ENCODE results near the gene DEFB129. TPM values are rescaled to one million over a fixed set of nuclear protein-coding genes. Genes with fewer than 3 reads are reported as not detected.

The DEFB129 gene
- total and polyA plus RNA-seq, 2 experiments from 2014 or later, result not detected

DNA sequence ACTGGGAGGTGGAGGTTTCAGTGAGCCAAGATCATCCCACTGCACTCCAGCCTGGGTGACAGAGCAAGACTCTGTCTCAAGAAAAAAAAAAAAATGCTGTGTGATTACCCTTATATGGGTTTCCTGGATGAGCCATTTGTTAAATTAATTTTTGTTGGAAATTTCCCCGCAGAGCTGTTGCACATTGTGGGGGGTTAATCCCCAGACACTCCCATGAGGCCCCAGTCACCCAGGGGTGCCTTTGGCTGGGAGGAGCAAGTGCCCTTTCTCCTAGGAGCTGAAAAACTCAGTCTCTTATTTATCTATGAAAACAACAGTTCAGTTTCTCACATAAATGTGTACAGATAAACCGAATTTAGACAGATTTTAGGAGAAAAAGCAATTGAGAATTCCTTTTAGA lies 25.7 kb downstream of the DEFB129 start:
- no peaks in the 10 kb centered on the region for H3K9me2 ChIP-seq (ENCODE audit: insufficient read depth)
- peaks cover 5% of the 10 kb centered on the region; the same call in 2 of the 3 replicates for H3K9me3 Mint-ChIP-seq

More for the DNA sequence above, 25.7 kb downstream of the DEFB129 start:
- Histone ChIP-seq H2AFZ (no peak overlapping the region), H4K20me1 (replicated peaks; ENCODE audit: insufficient read depth) (peaks cover 7% of the 10 kb centered on the region; the same call in 1 of the 2 replicates), H3K27me3 (ENCODE audit: insufficient read depth) (peaks cover 99% of the 10 kb centered on the region), H3K4me1 (ENCODE audit: insufficient read depth) (peaks cover 4% of the 10 kb centered on the region; the same call in 1 of the 2 replicates), H3K79me2 (replicated peaks; ENCODE audit: insufficient read depth) (no peaks in the 10 kb centered on the region), H3K27ac (ENCODE audit: low read depth) (no peak overlapping the region), H3F3A (replicated peaks; ENCODE audit: low read depth) (no peaks in the 10 kb centered on the region), H3K4me2 (no peak overlapping the region), H3K4me3 (no peak overlapping the region), H3K36me3 (ENCODE audit: insufficient read depth) (no peaks in the 10 kb centered on the region)
- Mint-ChIP-seq H3K4me1 (peaks cover 9% of the 10 kb centered on the region; the same call in 2 of the 3 replicates), H3K27ac (no peak overlapping the region), H3K27me3 (ENCODE audit: insufficient read depth, low read depth, poor library complexity) (peaks cover 82% of the 10 kb centered on the region), H3K36me3 (ENCODE audit: low read depth) (no peaks in the 10 kb centered on the region), H3K4me3 (no peak overlapping the region)
- ATAC-seq (no peak), DNase-seq (ENCODE audit: low spot score) (no peak)
- TF ChIP-seq CREB1 (CRISPR knock-in tag; IDR thresholded peaks at IDR 0.05; ENCODE audit: low read depth), result no peak
- TF ChIP-seq EZH2 (IDR thresholded peaks at IDR 0.05; ENCODE audit: low read depth, unreplicated experiment), result no peak
- TF ChIP-seq, protein P1, sequence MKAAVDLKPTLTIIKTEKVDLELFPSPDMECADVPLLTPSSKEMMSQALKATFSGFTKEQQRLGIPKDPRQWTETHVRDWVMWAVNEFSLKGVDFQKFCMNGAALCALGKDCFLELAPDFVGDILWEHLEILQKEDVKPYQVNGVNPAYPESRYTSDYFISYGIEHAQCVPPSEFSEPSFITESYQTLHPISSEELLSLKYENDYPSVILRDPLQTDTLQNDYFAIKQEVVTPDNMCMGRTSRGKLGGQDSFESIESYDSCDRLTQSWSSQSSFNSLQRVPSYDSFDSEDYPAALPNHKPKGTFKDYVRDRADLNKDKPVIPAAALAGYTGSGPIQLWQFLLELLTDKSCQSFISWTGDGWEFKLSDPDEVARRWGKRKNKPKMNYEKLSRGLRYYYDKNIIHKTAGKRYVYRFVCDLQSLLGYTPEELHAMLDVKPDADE (IDR thresholded peaks at IDR 0.05), result no peak
- TF ChIP-seq ZNF331 (CRISPR knock-in tag; IDR thresholded peaks at IDR 0.05; ENCODE audit: low read depth), result no peak
- TF ChIP-seq, protein P2, sequence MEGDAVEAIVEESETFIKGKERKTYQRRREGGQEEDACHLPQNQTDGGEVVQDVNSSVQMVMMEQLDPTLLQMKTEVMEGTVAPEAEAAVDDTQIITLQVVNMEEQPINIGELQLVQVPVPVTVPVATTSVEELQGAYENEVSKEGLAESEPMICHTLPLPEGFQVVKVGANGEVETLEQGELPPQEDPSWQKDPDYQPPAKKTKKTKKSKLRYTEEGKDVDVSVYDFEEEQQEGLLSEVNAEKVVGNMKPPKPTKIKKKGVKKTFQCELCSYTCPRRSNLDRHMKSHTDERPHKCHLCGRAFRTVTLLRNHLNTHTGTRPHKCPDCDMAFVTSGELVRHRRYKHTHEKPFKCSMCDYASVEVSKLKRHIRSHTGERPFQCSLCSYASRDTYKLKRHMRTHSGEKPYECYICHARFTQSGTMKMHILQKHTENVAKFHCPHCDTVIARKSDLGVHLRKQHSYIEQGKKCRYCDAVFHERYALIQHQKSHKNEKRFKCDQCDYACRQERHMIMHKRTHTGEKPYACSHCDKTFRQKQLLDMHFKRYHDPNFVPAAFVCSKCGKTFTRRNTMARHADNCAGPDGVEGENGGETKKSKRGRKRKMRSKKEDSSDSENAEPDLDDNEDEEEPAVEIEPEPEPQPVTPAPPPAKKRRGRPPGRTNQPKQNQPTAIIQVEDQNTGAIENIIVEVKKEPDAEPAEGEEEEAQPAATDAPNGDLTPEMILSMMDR (conservative IDR thresholded peaks at IDR 0.05; ENCODE audit: low read depth in 2 of 2), result no peak
- no peak for TF ChIP-seq JUNB (IDR thresholded peaks at IDR 0.05; ENCODE audit: unreplicated experiment)
- TF ChIP-seq STAT1 (IDR thresholded peaks at IDR 0.05; ENCODE audit: unreplicated experiment), result no peak
- TF ChIP-seq ZNF114 (CRISPR knock-in tag; IDR thresholded peaks at IDR 0.05), result no peak
- no peak for TF ChIP-seq POLR2AphosphoS5 (IDR thresholded peaks at IDR 0.05; ENCODE audit: low read depth)
- no peak for TF ChIP-seq NANOG (IDR thresholded peaks at IDR 0.05; ENCODE audit: borderline replicate concordance)
- no peak for TF ChIP-seq EZH2phosphoT487 (IDR thresholded peaks at IDR 0.05; ENCODE audit: unreplicated experiment)
- TF ChIP-seq, protein P3, sequence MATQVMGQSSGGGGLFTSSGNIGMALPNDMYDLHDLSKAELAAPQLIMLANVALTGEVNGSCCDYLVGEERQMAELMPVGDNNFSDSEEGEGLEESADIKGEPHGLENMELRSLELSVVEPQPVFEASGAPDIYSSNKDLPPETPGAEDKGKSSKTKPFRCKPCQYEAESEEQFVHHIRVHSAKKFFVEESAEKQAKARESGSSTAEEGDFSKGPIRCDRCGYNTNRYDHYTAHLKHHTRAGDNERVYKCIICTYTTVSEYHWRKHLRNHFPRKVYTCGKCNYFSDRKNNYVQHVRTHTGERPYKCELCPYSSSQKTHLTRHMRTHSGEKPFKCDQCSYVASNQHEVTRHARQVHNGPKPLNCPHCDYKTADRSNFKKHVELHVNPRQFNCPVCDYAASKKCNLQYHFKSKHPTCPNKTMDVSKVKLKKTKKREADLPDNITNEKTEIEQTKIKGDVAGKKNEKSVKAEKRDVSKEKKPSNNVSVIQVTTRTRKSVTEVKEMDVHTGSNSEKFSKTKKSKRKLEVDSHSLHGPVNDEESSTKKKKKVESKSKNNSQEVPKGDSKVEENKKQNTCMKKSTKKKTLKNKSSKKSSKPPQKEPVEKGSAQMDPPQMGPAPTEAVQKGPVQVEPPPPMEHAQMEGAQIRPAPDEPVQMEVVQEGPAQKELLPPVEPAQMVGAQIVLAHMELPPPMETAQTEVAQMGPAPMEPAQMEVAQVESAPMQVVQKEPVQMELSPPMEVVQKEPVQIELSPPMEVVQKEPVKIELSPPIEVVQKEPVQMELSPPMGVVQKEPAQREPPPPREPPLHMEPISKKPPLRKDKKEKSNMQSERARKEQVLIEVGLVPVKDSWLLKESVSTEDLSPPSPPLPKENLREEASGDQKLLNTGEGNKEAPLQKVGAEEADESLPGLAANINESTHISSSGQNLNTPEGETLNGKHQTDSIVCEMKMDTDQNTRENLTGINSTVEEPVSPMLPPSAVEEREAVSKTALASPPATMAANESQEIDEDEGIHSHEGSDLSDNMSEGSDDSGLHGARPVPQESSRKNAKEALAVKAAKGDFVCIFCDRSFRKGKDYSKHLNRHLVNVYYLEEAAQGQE (IDR thresholded peaks at IDR 0.05; ENCODE audit: unreplicated experiment), result no peak
- TF ChIP-seq, protein P4, sequence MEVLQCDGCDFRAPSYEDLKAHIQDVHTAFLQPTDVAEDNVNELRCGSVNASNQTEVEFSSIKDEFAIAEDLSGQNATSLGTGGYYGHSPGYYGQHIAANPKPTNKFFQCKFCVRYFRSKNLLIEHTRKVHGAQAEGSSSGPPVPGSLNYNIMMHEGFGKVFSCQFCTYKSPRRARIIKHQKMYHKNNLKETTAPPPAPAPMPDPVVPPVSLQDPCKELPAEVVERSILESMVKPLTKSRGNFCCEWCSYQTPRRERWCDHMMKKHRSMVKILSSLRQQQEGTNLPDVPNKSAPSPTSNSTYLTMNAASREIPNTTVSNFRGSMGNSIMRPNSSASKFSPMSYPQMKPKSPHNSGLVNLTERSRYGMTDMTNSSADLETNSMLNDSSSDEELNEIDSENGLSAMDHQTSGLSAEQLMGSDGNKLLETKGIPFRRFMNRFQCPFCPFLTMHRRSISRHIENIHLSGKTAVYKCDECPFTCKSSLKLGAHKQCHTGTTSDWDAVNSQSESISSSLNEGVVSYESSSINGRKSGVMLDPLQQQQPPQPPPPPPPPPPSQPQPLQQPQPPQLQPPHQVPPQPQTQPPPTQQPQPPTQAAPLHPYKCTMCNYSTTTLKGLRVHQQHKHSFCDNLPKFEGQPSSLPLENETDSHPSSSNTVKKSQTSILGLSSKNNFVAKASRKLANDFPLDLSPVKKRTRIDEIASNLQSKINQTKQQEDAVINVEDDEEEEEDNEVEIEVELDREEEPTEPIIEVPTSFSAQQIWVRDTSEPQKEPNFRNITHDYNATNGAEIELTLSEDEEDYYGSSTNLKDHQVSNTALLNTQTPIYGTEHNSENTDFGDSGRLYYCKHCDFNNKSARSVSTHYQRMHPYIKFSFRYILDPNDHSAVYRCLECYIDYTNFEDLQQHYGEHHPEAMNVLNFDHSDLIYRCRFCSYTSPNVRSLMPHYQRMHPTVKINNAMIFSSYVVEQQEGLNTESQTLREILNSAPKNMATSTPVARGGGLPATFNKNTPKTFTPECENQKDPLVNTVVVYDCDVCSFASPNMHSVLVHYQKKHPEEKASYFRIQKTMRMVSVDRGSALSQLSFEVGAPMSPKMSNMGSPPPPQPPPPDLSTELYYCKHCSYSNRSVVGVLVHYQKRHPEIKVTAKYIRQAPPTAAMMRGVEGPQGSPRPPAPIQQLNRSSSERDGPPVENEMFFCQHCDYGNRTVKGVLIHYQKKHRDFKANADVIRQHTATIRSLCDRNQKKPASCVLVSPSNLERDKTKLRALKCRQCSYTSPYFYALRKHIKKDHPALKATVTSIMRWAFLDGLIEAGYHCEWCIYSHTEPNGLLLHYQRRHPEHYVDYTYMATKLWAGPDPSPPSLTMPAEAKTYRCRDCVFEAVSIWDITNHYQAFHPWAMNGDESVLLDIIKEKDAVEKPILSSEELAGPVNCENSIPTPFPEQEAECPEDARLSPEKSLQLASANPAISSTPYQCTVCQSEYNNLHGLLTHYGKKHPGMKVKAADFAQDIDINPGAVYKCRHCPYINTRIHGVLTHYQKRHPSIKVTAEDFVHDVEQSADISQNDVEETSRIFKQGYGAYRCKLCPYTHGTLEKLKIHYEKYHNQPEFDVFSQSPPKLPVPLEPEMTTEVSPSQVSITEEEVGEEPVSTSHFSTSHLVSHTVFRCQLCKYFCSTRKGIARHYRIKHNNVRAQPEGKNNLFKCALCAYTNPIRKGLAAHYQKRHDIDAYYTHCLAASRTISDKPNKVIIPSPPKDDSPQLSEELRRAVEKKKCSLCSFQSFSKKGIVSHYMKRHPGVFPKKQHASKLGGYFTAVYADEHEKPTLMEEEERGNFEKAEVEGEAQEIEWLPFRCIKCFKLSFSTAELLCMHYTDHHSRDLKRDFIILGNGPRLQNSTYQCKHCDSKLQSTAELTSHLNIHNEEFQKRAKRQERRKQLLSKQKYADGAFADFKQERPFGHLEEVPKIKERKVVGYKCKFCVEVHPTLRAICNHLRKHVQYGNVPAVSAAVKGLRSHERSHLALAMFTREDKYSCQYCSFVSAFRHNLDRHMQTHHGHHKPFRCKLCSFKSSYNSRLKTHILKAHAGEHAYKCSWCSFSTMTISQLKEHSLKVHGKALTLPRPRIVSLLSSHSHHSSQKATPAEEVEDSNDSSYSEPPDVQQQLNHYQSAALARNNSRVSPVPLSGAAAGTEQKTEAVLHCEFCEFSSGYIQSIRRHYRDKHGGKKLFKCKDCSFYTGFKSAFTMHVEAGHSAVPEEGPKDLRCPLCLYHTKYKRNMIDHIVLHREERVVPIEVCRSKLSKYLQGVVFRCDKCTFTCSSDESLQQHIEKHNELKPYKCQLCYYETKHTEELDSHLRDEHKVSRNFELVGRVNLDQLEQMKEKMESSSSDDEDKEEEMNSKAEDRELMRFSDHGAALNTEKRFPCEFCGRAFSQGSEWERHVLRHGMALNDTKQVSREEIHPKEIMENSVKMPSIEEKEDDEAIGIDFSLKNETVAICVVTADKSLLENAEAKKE (CRISPR knock-in tag; IDR thresholded peaks at IDR 0.05), result no peak

Data from GM23338 (cell line).